NCI-H2171 (cell line): Measurements from ENCODE around the gene AP2A2.
"Not testable (repeated sequence)": the region's sequence is repeated elsewhere in the genome, so short reads cannot be mapped to it uniquely, and the experiment has no call there.

Experiments used
- DNase-seq: peaks from one replicate; lab custom pipeline; 2025; lab: John Stamatoyannopoulos, UW

AP2A2 gene

GRCh38 chr11:1015826-1016545, 90.3 kb downstream of the AP2A2 start:
- no peak for DNase-seq

GRCh38 chr11:1016610-1017126, 91.0 kb downstream of the AP2A2 start:
- DNase-seq, result not testable (repeated sequence)

GRCh38 chr11:1017269-1018005, 91.8 kb downstream of the AP2A2 start:
- DNase-seq, result no peak

- no peak for DNase-seq
These were observed 92.4 kb downstream of the AP2A2 start for GRCh38 chr11:1018091-1018490.

GRCh38 chr11:1019321-1019910, 93.7 kb downstream of the AP2A2 start:
- no peak for DNase-seq

GRCh38 chr11:1020211-1020905, 94.7 kb downstream of the AP2A2 start:
- no peak for DNase-seq

- no peak for DNase-seq
These were observed 96.7 kb downstream of the AP2A2 start for GRCh38 chr11:1022411-1022810.

- no peak for DNase-seq
These were observed 97.5 kb downstream of the AP2A2 start for GRCh38 chr11:1022908-1023810.

GRCh38 chr11:1023811-1024596, 98.3 kb downstream of the AP2A2 start:
- DNase-seq, result no peak

GRCh38 chr11:1024597-1025409, 99.1 kb downstream of the AP2A2 start:
- no peak for DNase-seq

GRCh38 chr11:1025410-1026162, 99.9 kb downstream of the AP2A2 start:
- no peak for DNase-seq

GRCh38 chr11:1026163-1026450, 100.4 kb downstream of the AP2A2 start:
- DNase-seq, result no peak

GRCh38 chr11:1026641-1027482, 101.2 kb downstream of the AP2A2 start:
- DNase-seq, result no peak

- DNase-seq, result no peak
These were observed 102.0 kb downstream of the AP2A2 start for GRCh38 chr11:1027483-1028290.

- DNase-seq, result no peak
These were observed 102.5 kb downstream of the AP2A2 start for GRCh38 chr11:1028291-1028540.

GRCh38 chr11:1028616-1029015, 102.9 kb downstream of the AP2A2 start:
- DNase-seq, result no peak

GRCh38 chr11:1029051-1029450, 103.4 kb downstream of the AP2A2 start:
- DNase-seq, result no peak

GRCh38 chr11:1029654-1030053, 104.0 kb downstream of the AP2A2 start:
- DNase-seq, result no peak
